Measurements from ENCODE around the gene NPBWR2. TPM values are rescaled to one million over a fixed set of nuclear protein-coding genes. Genes with fewer than 3 reads are reported as not detected.

Gene NPBWR2
- total RNA-seq, 1 donor, result not detected

- no peak for TF ChIP-seq CTCF (IDR thresholded peaks at IDR 0.05; ENCODE audit: insufficient read depth, low read depth, low read length)
- H3K4me3 ChIP-seq (ENCODE audit: low read depth, low read length), result no peak overlapping the region
- DNase-seq (ENCODE audit: low read depth), result no peak
Measured at GRCh38 chr20:64056639-64056888, 50.8 kb downstream of the NPBWR2 start.

GRCh38 chr20:64055893-64056638, 51.3 kb downstream of the NPBWR2 start:
- H3K4me3 ChIP-seq (ENCODE audit: low read depth, low read length), result no peak overlapping the region
- no peak for DNase-seq (ENCODE audit: low read depth)

GRCh38 chr20:64055396-64055892, 51.9 kb downstream of the NPBWR2 start:
- H3K4me3 ChIP-seq (ENCODE audit: low read depth, low read length), result no peak overlapping the region
- no peak for TF ChIP-seq CTCF (IDR thresholded peaks at IDR 0.05; ENCODE audit: insufficient read depth, low read depth, low read length)
- no peak for DNase-seq (ENCODE audit: low read depth)

More at GRCh38 chr20:64055893-64056638, 51.3 kb downstream of the NPBWR2 start:
- no peak for TF ChIP-seq CTCF (IDR thresholded peaks at IDR 0.05; ENCODE audit: insufficient read depth, low read depth, low read length)

GRCh38 chr20:64053841-64054661, 53.3 kb downstream of the NPBWR2 start:
- no peak overlapping the region for H3K4me3 ChIP-seq (ENCODE audit: low read depth, low read length)
- TF ChIP-seq CTCF (IDR thresholded peaks at IDR 0.05; ENCODE audit: insufficient read depth, low read depth, low read length), result peak; percentile 29
- no peak for DNase-seq (ENCODE audit: low read depth)

Small RNA genes lying within 50 kb of the gene (small RNA-seq; reads per million reads assigned to genes)
- not detected for gene AL355803.1
- gene MIR6813, result not detected

Other genes starting within 250 kb of the NPBWR2 start
- gene ABHD16B, start 246.1 kb downstream of the NPBWR2 start, total RNA-seq, result not detected in 2 replicates
- 103 and 115 TPM in 2 replicates for gene TPD52L2, start 242.3 kb downstream of the NPBWR2 start, total RNA-seq
- 51.2 and 61.7 TPM in 2 replicates for gene DNAJC5, start 212.4 kb downstream of the NPBWR2 start, total RNA-seq
- gene UCKL1, start 151.1 kb downstream of the NPBWR2 start, total RNA-seq, result 20.9 and 25.0 TPM in 2 replicates
- gene ZNF512B, start 137.6 kb downstream of the NPBWR2 start, total RNA-seq, result 13.8 and 15.8 TPM in 2 replicates
- gene SAMD10, start 127.9 kb downstream of the NPBWR2 start, total RNA-seq, result 0.64 and 1.3 TPM in 2 replicates
- gene PRPF6, start 126.4 kb downstream of the NPBWR2 start, total RNA-seq, result 52.7 and 53.8 TPM in 2 replicates
- gene C20orf204, start 71.4 kb downstream of the NPBWR2 start, total RNA-seq, result 0.43 and 0.97 TPM in 2 replicates
- gene SOX18, start 57.9 kb downstream of the NPBWR2 start, total RNA-seq, result under 0.01 TPM in 1 of 2 replicates, not detected in the other
- 20.7 and 24.2 TPM in 2 replicates for gene TCEA2, start 44.4 kb downstream of the NPBWR2 start, total RNA-seq
- gene RGS19, start 28.0 kb downstream of the NPBWR2 start, total RNA-seq, result 13.0 and 13.2 TPM in 2 replicates
- 1.6 and 1.7 TPM in 2 replicates for gene OPRL1, start 27.5 kb downstream of the NPBWR2 start, total RNA-seq
- under 0.01 TPM in 1 of 2 replicates, not detected in the other for gene LKAAEAR1, start 23.2 kb downstream of the NPBWR2 start, total RNA-seq
- not detected in 2 replicates for gene MYT1, start 56.9 kb upstream of the NPBWR2 start, total RNA-seq
- 40.3 and 54.0 TPM in 2 replicates for gene PCMTD2, start 148.2 kb upstream of the NPBWR2 start, total RNA-seq

Data from fibroblast of villous mesenchyme (primary cell).